NCI-H82 treated with DMSO at 0.1 percent for 48 hours (cell line): Measurements from ENCODE around the gene KIF22.
"Not testable (repeated sequence)": the region's sequence is repeated elsewhere in the genome, so short reads cannot be mapped to it uniquely, and the experiment has no call there.

Source experiments
- DNase-seq: peaks from one replicate; lab custom pipeline; 2025; ENCODE audit not compliant: unreplicated experiment; lab: John Stamatoyannopoulos, UW

KIF22 gene

DNA sequence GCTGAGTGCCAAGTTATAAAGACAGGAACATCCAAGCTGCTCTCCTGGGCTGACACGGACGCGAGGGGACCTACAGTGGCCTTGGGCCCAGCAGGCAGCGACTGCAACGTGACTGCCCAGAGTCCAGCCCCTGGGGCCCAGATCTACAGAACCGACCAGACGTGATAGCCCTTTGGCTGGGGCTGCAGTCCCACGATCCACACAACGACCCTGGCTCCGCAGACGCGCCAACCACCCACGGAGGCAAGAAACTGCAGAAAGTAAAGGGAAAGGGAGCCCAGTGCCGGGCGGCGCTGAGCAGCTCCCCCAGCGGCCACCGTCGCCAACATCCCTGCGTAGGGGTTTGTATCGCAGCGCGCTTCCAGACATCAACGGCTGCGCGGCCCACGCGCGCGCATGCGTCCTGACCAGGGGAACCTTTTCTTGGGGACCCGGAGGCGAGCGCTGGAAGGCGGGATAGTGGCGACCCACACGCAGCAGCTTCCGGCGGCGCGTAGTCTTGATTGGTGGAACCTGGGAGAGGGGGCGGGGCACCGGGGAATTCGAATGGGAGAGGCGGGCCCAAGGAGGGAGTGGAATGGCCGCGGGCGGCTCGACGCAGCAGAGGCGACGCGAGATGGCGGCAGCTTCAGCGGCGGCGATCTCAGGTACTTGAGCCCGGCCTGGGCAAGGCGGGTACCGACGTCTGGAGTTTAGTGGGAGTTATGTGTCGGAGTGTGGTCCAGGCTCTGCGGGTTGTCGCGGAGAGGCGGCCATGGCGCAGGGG is at the start of gene KIF22:
Gene KIF22 (plus strand): TSS at position 569 of the 766 bp plus-strand sequence. CDS start 9 bp downstream, at position 578.
- peak; percentile 88 for DNase-seq

DNA sequence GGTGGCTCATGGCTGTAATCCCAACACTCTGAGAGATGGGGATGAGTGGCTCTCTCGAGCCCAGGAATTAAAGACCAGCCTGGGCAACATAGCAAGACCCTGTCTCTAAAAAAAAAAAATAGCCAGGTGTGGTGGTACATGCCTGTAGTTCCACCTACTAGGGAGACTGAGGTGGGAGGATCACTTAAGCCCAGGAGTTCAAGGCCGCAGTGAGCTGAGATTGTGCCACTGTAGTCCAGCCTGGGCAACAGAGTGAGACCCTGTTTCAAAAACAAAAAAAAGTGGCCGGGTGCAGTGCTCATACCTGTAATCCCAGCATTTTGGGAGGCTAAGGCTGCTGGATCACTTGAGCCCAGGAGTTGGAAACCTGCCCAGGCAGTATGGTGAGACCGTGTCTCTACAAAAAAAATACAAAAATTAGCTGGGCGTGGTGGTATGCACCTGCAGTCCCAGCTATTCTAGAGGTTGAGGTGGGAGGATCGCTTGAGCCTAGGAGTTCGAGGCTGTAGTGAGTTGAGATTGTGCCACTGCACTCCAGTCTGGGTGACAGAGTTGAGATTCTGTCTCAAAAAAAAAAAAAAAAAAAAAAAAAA is 47.8 kb upstream of the KIF22 start:
- DNase-seq: no peak

DNA sequence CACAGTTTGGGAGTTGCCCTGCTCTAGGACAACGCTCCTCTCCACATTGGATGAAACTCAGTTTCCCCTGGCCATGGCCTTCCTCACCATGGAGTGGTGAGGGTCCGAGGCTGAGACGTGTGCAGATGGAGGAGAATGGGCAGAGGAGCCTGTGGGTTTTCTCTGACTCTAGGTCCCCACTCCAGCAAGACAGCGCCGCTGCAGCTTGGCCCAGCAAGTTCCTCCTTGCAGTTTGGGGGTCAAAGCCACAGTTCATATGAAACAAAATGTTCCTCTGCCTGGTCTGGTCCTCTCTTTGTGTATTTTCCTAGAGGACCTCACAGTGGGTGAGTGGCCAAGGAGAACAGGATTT is 47.1 kb upstream of the KIF22 start:
- DNase-seq: no peak

DNA sequence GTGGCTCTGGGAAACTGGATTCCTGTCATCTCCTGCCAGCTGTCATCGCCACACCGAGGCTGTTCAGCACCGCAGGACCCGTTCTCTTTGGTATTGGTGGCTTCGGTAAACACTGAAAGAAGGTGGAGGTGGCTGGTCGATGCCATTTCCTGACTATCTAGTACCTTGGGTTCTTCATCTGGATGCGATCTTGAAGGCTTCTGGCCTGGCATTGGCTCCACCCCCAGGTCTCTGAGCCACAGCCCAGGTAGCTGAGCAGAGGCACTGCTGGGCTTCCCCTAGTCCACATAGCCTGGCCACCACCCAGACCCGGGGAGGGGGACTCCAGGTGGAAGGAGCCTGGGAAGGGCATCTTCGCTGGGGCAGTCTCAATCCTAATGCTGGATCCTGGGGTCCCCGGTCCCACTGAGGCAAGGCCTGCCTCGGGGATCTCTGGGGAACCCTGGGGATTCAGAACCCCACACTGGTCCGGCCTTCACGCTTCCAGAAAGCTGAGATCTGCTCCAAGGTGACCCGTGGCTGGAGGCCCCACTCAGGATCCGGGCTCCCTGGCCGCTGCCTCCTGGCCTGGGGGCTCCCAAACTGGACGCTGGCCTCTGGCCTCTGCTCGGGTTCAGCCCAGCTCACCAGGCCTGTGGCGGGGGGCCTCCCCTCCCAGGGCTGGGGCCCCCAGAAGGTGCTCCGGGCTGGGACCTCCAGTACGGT is 46.6 kb upstream of the KIF22 start:
- DNase-seq: no peak

DNA sequence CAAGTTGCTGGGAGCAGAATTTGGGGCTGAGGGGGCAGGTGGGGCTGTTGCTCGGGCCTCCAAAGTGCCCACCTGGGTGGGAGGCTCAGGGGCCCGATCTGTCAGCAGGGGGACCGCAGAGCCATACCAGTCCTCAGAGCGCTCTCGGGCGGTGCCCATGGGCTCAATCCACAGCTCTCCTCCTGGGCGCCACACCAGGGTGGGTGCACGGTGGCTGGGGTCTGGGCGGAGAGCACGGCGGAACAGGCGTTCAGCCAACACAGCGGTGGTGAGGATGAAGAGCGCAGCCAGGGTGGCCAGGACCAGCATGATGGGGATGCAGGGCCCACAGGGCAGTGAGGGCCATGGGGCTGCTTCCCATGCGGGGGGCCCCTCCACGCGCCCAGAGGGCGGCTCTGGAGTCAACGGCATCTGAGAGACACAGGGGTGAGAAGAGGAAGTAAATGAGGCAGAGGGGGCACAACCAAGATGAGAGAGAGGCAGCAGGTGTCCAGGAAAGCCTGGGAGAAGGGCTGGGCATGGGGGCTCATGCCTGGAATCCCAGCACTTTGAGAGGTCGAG is 45.9 kb upstream of the KIF22 start:
- DNase-seq: no peak

DNA sequence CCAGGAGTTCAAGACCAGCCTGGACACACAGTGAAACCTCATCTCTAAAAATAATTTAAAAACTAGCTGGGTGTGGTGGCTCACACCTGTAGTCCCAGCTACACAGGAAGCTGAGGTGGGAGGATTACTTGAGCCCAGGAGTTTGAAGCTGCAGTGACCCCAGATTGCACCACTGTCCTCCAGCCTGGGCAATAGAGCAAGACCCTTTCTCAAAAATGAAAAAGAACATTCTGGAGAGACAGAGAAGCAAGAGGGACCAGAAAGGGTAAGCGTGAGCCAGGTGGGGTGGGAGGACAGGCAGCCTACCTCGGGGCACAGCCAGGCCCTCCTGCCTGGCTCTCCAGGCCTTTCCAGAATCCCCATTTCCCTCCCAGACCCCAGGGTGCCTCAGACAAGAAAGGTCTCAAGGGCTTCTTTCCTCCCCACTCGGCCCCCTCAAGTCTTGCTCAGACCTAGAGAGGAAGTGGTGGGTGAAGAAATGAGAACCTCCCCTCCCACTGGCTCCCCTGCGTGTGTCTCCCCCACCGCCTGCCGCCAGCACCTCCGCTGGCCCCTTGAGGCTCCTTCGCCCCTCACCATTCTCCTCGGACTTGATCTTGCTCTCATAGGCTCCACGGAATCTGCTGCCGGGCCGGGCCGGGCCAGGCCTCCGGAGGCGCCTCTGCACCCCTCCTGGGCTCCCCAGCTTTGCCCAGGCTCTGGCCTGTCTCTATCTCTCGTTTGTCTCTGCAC is 45.3 kb upstream of the KIF22 start:
- DNase-seq: no peak

DNA sequence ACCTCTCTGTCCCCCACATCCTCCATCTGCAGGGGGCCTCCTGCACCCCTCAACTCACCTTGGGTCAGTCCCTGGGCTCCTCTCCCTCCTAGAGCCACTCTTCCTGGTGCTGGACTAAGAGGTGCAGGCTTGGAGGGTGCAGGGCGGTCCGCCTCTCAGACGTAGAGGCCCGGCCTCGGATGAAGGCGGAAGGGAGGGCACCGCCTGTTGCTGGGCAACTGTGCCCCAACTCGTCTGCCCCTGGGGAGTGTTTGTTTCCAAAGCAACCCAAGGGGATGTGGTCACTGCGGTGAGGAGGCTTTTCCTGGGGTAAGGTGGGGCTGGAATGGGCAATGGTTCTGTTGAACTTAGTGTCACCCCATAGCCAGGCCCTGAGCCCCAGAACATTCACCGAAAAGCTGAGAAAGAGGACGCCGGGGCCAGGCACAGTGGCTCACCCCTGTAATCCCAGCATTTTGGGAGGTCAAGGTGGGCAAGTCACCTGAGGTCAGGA is 44.7 kb upstream of the KIF22 start, which contains the start of gene C16orf54:
Gene C16orf54 (minus strand): TSS at position 138 of the 493 bp plus-strand sequence. CDS start 1,039 bp downstream, outside the sequence.
- DNase-seq: no peak

DNA sequence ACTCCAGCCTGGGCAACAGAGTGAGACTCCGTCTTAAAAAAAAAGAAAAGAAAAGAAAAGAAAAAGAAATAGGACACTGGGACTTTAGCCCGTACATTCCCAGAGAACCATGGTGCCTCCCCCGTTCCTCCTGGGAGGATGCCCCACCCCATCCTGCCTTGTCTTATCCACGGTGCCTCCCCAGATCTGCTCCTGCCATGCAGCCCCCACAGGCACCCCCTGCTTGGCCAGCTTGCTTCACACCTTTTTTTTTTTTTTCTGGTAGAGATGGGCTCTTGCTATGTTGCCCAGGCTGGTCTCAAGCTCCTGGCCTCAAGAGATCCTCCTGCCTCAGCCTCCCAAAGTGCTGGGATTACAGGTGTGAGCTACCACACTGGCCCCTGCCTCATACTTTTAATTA is 44.0 kb upstream of the KIF22 start:
- DNase-seq: not testable (repeated sequence)

DNA sequence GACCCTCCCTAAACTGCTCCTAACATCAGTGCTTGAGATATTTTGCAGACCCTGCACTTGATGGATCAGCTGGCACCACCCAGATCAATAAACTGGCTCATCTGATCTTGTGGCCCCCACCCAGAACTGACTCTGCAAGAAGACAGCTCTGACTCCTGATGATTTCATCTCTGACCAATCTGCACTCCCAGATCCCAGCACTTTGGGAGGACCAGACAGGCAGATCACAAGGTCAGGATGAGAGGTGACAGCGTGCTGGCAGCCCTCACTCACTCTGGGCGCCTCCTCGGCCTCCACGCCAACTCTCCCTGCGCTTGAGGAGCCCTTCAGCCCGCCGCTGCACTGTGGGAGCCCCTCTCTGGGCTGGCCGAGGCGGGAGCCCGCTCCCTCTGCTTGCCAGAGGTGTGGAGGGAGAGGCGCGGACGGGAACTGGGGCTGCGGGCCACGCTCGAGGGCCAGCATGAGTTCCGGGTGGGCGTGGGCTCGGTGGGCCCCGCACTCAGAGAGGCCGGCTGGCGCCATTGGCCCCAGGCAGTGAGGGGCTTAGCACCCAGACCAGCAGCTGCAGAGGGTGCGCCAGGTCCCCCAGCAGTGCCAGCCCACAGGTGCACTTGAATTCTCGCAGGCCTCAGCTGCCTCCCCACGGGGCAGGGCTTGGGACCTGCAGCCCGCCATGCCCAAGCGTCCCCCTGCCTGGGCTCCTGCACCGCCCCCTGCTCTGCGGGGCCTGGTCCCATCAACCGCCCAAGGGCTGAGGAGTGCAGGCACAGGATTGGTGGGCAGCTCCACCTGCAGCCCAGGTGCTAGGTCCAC is 42.4 kb upstream of the KIF22 start:
- DNase-seq: no peak

DNA sequence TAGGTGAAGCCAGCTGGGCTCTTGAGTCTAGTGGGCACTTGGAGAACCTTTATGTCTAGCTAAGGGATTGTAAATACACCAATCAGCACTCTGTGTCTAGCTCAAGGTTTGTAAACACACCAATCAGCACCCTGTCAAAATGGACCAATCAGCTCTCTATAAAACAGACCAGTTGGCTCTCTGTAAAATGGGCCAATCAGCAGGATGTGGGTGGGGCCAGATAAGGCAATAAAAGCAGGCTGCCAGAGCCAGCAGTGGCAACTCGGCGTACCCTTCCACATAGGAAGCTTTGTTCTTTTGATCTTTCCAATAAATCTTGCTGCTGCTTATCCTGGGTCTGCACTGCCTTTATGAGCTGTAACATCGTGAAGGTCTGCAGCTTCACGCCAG is 41.8 kb upstream of the KIF22 start:
- not testable (repeated sequence) for DNase-seq

DNA sequence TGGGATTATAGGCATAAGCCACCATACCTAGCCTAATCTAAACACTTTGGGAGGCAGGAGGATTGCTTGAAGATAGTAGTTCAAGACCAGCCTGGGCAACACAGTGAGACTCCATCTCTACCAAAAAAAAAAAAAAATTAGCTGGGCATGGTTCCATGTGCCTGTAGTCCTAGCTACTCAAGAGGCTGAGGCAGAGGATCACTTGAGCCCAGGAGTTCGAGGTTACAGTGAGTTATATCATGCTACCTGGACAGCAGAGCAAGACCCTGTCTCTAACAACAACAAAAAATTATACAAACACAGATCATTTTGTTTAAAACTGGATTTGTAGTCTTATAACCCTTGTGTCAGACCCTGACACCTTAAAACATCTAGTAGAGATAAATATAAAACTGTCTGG is 37.0 kb upstream of the KIF22 start:
- DNase-seq: no peak

DNA sequence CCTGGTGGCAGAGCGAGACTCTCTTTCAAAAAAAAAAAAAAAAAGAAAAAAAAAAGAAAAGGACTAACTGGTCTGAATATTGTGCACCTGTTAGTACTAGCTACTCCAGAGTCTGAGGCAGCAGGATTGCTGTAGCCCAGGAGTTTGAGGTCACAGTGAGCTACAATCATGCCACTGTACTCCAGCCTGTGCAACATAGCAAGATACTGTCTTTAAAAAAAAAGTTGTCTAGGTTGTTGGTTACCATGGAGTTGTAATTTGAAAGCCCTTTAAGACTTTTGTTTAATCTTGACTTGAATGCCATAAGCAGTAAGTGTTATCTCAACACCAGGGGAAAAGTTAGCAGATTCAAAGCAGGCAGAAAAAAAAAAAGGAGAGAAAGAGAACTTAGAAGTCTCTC is 33.9 kb upstream of the KIF22 start:
- no peak for DNase-seq

DNA sequence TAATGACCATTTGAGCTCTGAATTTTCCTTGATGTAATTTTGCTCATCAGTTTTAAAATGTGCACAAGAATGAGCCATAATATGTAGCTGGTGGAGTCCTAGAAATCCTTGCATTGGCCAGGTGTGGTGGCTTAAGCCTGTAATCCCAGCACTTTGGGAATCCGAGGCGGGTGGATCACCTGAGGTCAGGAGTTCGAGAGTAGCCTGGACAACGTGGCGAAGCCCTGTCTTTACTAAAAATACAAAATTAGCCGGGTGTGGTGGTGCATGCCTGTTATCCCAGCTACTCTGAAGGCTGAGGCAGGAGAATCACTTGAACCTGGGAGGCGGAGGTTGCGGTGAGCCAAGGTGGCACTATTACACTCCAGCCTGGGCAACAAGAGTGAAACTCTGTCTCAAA is 33.5 kb upstream of the KIF22 start:
- not testable (repeated sequence) for DNase-seq

DNA sequence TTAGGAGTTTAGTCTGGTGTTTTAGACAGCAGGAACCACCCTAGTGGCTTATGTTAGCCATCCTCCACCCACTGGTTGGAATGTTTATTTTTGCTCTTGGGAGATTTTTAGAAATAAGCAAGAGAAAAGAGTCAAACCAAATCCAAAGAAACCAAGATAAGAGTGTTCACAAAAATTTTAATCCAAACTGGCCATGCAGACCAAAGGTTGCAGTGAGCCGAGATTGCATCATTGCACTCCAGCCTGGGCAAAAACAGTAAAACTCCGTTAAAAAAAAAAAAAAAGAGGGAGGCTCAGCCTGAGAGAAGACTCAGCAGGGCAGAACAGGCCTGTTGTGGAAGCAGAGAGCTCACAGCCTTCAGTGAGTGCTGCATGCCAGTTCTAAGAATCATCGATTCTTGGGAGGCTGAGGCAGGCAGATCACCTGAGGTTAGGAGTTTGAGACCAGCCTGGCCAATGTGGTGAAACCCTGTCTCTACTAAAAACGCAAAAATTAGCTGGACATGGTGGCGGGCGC is 32.5 kb upstream of the KIF22 start:
- DNase-seq: no peak

DNA sequence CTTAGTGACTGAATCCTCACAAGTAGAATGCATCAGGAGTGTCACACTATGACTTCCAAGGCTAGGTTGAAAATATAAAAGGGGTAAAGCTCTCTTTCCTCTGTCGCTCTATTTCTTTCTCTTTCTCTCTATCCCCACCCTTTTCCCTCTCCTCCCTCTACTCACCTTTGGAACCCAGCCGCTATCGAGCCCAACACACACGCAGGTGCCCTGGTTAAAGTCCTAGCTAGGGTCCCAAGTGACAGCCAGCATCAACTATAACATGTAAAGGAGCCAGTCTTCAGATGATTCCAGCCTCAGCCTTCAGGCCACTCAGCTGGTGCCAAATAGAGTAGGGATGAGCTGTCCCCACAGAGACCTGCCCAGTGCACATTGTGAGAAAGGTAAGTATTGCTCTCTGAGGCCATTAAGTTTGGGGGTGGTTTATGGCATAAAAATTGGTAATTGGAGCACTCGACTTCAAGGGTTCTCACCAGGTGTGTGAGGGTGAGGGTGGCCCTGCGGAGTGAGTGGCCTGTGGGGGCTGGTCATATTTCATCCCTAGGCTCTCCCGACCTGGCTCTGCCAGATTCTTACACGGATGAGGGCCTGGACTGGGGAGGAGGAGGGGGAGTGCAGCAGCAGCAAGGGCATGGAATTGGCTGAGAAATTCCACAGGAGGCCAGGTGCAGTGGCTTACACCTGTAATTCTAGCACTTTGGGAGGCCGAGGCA is 29.8 kb upstream of the KIF22 start:
- DNase-seq: no peak

DNA sequence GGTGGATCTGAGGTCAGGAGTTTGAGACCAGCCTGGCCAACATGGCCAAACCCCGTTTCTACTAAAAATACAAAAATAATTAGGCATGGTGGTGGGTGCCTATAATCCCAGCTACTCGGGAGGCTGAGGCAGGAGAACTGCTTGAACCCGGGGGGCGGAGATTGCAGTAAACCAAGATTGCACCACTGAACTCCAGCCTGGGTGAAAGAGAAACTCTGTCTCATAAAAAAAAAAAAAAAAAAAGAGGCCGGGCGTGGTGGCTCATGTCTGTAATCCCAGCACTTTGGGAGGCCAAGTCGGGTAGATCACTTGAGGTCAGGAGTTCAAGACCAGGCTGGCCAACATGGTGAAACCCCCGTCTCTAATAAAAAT is 29.3 kb upstream of the KIF22 start:
- DNase-seq: not testable (repeated sequence)

DNA sequence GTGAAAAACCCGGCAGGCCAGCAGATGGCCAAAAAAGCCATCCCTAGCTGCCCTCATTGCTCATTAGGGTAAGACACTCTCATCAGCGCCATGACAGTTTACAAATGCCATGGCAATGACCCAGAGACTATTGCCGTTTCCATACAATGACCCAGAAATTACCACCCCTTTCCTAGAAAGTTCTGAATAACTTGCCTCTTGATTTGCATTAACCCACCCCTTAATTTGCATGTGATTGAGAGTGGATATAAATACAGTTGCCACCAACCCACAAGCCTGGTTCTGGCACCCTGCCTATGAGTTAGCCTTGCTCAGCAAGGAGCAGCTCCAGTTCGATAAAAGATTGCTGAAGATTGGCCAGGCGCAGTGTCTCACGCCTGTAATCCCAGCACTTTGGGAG is 28.7 kb upstream of the KIF22 start:
- DNase-seq: no peak

DNA sequence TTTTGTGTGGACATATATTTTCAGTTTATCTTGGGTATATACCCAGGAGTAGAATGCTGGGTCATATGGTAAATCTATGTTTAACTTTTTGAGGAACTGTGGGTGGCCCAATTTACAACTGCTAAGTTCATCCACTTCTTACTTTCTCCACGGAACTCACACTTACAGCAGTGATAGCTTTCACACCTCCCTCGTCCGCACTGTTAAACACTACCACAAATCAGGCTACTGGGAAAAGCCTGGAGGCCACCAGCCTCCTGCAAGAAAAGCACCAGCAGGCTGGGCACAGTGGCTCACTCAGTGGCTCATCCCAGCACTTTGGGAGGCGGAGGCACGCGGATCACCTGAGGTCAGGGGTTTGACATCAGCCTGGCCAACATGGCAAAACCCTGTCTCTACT is 27.2 kb upstream of the KIF22 start:
- no peak for DNase-seq
